ENCODE data around the gene ASPG. TPM values are rescaled to one million over a fixed set of nuclear protein-coding genes. Genes with fewer than 3 reads are reported as not detected.

ASPG gene
- total and polyA plus RNA-seq, 12 donors = 2.8 to 32.0 (median 13.2) TPM

- no peak overlapping the region for H3K4me3 ChIP-seq
- TF ChIP-seq CTCF (IDR thresholded peaks at IDR 0.05) = no peak
- H3K27ac ChIP-seq = no peak overlapping the region
- H3K36me3 ChIP-seq = no peaks in the 10 kb centered on the region
- H3K4me1 ChIP-seq = no peaks in the 10 kb centered on the region
- ATAC-seq = no peak
- DNase-seq = no peak
- peaks cover 0 to 37% (median 15%) of the 10 kb centered on the region in 7 donors for H3K27me3 ChIP-seq
- H3K9me3 ChIP-seq = peaks cover 0 to 19% (median 0%) of the 10 kb centered on the region in 11 donors
- intact Hi-C loops (cut with DNase I) = no loop called here
- WGBS, 2 donors = 72 to 77% methylated on average over 4 of the region's 4 CpGs
These were observed 18.7 kb upstream of the ASPG start for GRCh38 chr14:104066719-104067295.

- peaks cover 0 to 23% (median 10%) of the 10 kb centered on the region in 7 donors for H3K27me3 ChIP-seq
- H3K4me1 ChIP-seq = no peaks in the 10 kb centered on the region
- intact Hi-C loops (cut with DNase I) = no loop called here
- no peak for ATAC-seq
- no peak for DNase-seq
- no peak overlapping the region for H3K27ac ChIP-seq
- 89 to 90% methylated on average over 7 of the region's 7 CpGs for WGBS, 2 donors
- H3K4me3 ChIP-seq = no peak overlapping the region
- H3K9me3 ChIP-seq = peaks cover 0 to 26% (median 0%) of the 10 kb centered on the region in 11 donors
- TF ChIP-seq CTCF (IDR thresholded peaks at IDR 0.05) = no peak
- no peaks in the 10 kb centered on the region for H3K36me3 ChIP-seq
These were observed 16.0 kb upstream of the ASPG start for GRCh38 chr14:104069541-104069940.

- Histone ChIP-seq H3K27me3 (peaks cover 0 to 30% (median 8%) of the 10 kb centered on the region in 7 donors), H3K36me3 (no peaks in the 10 kb centered on the region), H3K4me3 (no peak overlapping the region), H3K9me3 (peaks cover 0 to 11% (median 0%) of the 10 kb centered on the region in 11 donors), H3K27ac (no peak overlapping the region), H3K4me1 (no peaks in the 10 kb centered on the region)
- no peak for TF ChIP-seq CTCF (IDR thresholded peaks at IDR 0.05)
- 70 to 75% methylated on average over 3 of the region's 3 CpGs for WGBS, 2 donors
- DNase-seq (no peak), ATAC-seq (no peak)
- intact Hi-C loops (cut with DNase I) = loop anchor here in 1 of 10 donors (10.0 kb wide), 2 partner anchors 502 to 562 kb away; partner anchors contain the start of gene C14orf180
These were observed 12.9 kb upstream of the ASPG start for GRCh38 chr14:104072586-104072985.

GRCh38 chr14:104073764-104074163, 11.7 kb upstream of the ASPG start:
- TF ChIP-seq CTCF (IDR thresholded peaks at IDR 0.05) = no peak
- no peak for ATAC-seq
- Histone ChIP-seq H3K27me3 (peaks cover 0 to 30% (median 8%) of the 10 kb centered on the region in 7 donors), H3K27ac (no peak overlapping the region), H3K4me3 (no peak overlapping the region), H3K36me3 (no peaks in the 10 kb centered on the region), H3K4me1 (peaks cover 0 to 6% (median 0%) of the 10 kb centered on the region in 9 donors), H3K9me3 (peaks cover 0 to 10% (median 0%) of the 10 kb centered on the region in 11 donors)
- intact Hi-C loops (cut with DNase I) = loop anchor here in 1 of 10 donors (10.0 kb wide), 2 partner anchors 501 to 561 kb away; partner anchors contain the start of gene C14orf180
- no peak for DNase-seq
- WGBS, 2 donors = 68 to 81% methylated on average over 4 of the region's 4 CpGs

All from heart right ventricle (tissue), 16 donors.